Measurements from ENCODE around the gene TMEFF1. TPM values are rescaled to one million over a fixed set of nuclear protein-coding genes. Genes with fewer than 3 reads are reported as not detected.

The TMEFF1 gene
- polyA plus RNA-seq, 3 donors, result 5.5 to 10.3 (median 7.4) TPM

Other genes with a start within 250 kb of the TMEFF1 start
- 10 to 100 TPM; 40.3 to 45.2 (median 43.6) TPM for gene TEX10, start 120.2 kb upstream of the TMEFF1 start, polyA plus RNA-seq (ENCODE audit: insufficient read length in 3 of 3)
- 10 to 100 TPM; 21.3 to 22.8 (median 21.8) TPM for gene MSANTD3, start 46.0 kb upstream of the TMEFF1 start, polyA plus RNA-seq (ENCODE audit: insufficient read length in 3 of 3)
- gene CAVIN4, start 104.9 kb downstream of the TMEFF1 start, polyA plus RNA-seq (ENCODE audit: insufficient read length in 3 of 3), result 1 to 10 TPM; 3.2 to 4.0 (median 3.7) TPM